IPS-20b (cell line): Measurements from ENCODE around the gene LY6G6D.
A peak's percentile ranks its signal among the peaks of the same experiment; 100 is the strongest.

ENCODE experiments used
- H3K27ac ChIP-seq: one replicate; pipeline ENCODE4 v1.5.1; 2013; ENCODE audit warnings: low read length
- H3K27me3 ChIP-seq: 2 replicates; pipeline ENCODE4 v1.6.1; 2013; ENCODE audit warnings: mild to moderate bottlenecking, low read length, inconsistent platforms; ENCODE audit not compliant: insufficient read depth
- H3K36me3 ChIP-seq: 2 replicates; pipeline ENCODE4 v1.6.1; 2013; ENCODE audit warnings: low read depth, mild to moderate bottlenecking, inconsistent platforms, low read length, moderate library complexity; ENCODE audit not compliant: insufficient read depth
- H3K4me1 ChIP-seq: 2 replicates; pipeline ENCODE4 v1.6.1; 2013; ENCODE audit warnings: mild to moderate bottlenecking, control low read depth, inconsistent platforms, low read length, moderate library complexity; ENCODE audit not compliant: insufficient read depth
- H3K4me3 ChIP-seq: 2 replicates; pipeline ENCODE4 v1.5.1; 2013; ENCODE audit warnings: mild to moderate bottlenecking, low read length, inconsistent platforms
- H3K9ac ChIP-seq: 2 replicates; pipeline ENCODE4 v1.6.1; 2013; ENCODE audit warnings: low read depth, mild to moderate bottlenecking, inconsistent platforms, low read length, moderate library complexity
- H3K9me3 ChIP-seq: 2 replicates; pipeline ENCODE4 v1.6.1; 2013; ENCODE audit warnings: mild to moderate bottlenecking, low read depth, low read length, inconsistent platforms; ENCODE audit not compliant: insufficient read depth

Gene LY6G6D

DNA sequence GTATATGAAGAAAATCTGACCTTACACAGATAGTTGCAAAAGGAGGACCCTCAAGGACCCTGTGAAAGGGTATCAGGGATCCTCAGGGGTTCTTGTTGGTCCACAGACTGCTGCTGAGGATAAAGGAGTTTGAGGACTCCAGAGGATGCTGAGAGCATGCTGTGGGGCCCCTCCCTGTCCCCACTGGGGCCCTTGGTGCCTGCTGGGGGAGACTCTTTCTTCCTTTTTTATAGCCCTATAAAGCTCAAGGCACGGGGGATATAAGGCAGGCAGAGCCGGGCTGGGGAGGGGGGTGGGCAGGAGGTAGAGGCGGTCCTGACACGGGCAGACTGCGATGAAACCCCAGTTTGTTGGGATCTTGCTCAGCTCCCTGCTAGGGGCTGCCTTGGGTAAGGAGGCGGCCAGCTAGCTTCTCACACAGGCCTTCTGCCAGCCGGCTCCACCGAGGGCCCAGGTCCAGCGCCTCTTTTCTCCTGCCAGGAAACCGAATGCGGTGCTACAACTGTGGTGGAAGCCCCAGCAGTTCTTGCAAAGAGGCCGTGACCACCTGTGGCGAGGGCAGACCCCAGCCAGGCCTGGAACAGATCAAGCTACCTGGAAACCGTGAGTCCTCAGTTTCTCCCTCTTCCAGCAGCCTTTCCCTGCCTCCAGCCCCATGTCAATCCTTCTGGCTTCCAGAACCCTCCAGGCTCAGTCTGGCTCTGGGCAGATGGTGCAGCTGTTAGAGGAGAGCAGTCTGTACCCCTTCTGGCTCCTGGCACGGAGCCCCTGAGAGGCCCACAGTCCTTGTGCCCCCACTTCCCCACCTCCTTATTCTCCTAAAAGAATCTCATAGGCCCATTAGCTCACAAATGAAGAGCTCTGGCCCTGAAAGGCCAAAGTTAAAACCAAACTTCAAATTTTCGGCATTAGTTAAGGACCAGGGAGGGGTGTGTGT lies at the start of gene LY6G6D:
TSS of gene LY6G6D (plus strand) at position 327 of the 937 bp plus-strand sequence. CDS start at position 335, 8 bp downstream.
- H3K4me3 ChIP-seq, result peak within 1 kb of the TSS; percentile 23; the same call in 1 of the 2 replicates
- no peak within 1 kb of the TSS for H3K27ac ChIP-seq
- no peaks in the 10 kb centered on the region for H3K36me3 ChIP-seq
- H3K27me3 ChIP-seq, result no peaks in the 10 kb centered on the region
- H3K9me3 ChIP-seq, result no peaks in the 10 kb centered on the region
- H3K9ac ChIP-seq, result peak within 1 kb of the TSS; percentile 66; the same call in 1 of the 2 replicates
- H3K4me1 ChIP-seq, result peaks cover 30% of the 10 kb centered on the region; the same call in 1 of the 2 replicates

DNA sequence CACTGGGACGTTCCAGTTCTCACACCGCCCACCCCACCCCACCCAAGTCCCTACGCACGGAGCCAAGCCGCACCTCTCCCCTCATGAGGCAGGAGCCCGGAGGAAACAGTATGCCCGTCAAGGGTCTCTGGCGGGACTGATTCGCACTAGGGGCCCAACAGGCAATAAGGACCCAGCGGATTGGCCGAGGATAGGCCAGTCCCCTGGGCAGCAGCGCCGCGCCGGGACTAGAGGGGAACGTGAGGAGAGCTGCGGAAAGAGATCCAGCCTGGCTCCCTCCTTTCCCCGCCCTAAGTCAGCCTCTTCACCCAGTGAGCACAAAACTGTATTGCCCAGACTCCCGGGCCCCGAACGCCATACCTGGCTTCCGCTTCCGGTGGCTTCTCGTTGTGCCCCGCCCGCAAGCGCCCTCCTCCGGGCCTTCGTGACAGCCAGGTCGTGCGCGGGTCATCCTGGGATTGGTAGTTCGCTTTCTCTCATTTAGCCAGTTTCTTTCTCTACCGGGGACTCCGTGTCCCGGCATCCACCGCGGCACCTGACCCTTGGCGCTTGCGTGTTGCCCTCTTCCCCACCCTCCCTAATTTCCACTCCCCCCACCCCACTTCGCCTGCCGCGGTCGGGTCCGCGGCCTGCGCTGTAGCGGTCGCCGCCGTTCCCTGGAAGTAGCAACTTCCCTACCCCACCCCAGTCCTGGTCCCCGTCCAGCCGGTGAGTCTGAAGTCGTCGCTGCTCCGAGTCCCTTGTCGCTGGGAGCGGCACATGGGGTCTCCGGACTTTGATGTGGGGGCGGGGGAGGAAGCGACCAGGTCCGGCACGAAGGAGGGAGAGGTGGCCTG lies 49.4 kb upstream of the LY6G6D start, which contains the start of gene CSNK2B:
TSS of gene CSNK2B (plus strand) at position 580 of the 836 bp plus-strand sequence. CDS start 752 bp downstream, outside the sequence.
- H3K9me3 ChIP-seq, result no peaks in the 10 kb centered on the region
- peak within 1 kb of the TSS; percentile 98 for H3K9ac ChIP-seq
- no peaks in the 10 kb centered on the region for H3K27me3 ChIP-seq
- H3K4me1 ChIP-seq, result peaks cover 3% of the 10 kb centered on the region; the same call in 1 of the 2 replicates
- H3K27ac ChIP-seq, result peak within 1 kb of the TSS; percentile 98
- peaks cover 67% of the 10 kb centered on the region for H3K36me3 ChIP-seq
- peak within 1 kb of the TSS; percentile 96 for H3K4me3 ChIP-seq

GRCh38 chr6:31666337-31666965 lies 48.7 kb upstream of the LY6G6D start:
- Histone ChIP-seq H3K27ac (peak overlapping the region; percentile 23), H3K9ac (peak overlapping the region; percentile 89), H3K36me3 (peaks cover 72% of the 10 kb centered on the region), H3K4me3 (peak overlapping the region; percentile 96), H3K27me3 (no peaks in the 10 kb centered on the region), H3K9me3 (no peaks in the 10 kb centered on the region), H3K4me1 (peaks cover 3% of the 10 kb centered on the region; the same call in 1 of the 2 replicates)

DNA sequence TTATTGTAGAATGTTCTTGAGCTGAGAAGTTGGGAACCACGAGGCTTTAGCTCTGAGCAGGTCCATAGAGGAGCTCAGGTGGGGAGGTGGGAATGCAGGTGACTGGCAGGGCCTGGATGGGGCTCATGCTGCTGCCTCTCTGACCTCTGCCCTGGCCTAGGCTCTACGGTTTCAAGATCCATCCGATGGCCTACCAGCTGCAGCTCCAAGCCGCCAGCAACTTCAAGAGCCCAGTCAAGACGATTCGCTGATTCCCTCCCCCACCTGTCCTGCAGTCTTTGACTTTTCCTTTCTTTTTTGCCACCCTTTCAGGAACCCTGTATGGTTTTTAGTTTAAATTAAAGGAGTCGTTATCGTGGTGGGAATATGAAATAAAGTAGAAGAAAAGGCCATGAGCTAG lies 45.5 kb upstream of the LY6G6D start, which contains the start of gene LY6G5B:
TSS of gene LY6G5B (plus strand) at position 301 of the 400 bp plus-strand sequence. CDS start 975 bp downstream, outside the sequence.
- no peaks in the 10 kb centered on the region for H3K9me3 ChIP-seq
- no peak within 1 kb of the TSS for H3K4me3 ChIP-seq
- H3K36me3 ChIP-seq, result peaks cover 60% of the 10 kb centered on the region
- no peaks in the 10 kb centered on the region for H3K27me3 ChIP-seq
- H3K9ac ChIP-seq, result no peak within 1 kb of the TSS
- no peak within 1 kb of the TSS for H3K27ac ChIP-seq
- H3K4me1 ChIP-seq, result no peaks in the 10 kb centered on the region

GRCh38 chr6:31676322-31676903 lies 38.7 kb upstream of the LY6G6D start:
- no peak overlapping the region for H3K9ac ChIP-seq

DNA sequence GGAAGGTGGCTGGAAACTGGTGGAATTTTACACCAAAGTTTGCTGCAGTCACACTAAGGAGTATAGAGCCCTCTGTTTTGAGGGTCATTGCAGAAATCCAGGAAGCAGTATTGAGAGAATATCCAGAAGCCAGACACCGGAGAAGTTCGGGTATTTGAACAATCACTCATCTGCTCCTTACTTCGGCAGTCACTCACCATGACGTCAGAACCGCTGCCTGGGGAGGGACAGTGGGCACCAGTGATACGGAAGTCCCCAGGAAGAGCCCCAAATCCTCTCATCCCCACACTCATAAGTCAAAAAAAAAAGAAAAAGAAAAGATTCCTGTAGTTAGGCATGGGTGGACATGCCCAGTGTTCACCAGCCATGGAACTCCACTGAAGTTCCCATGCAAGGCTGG lies 38.2 kb upstream of the LY6G6D start:
- Histone ChIP-seq H3K4me1 (no peaks in the 10 kb centered on the region), H3K4me3 (no peak overlapping the region), H3K27me3 (peaks cover 12% of the 10 kb centered on the region), H3K36me3 (peaks cover 8% of the 10 kb centered on the region), H3K9ac (no peak overlapping the region), H3K27ac (no peak overlapping the region), H3K9me3 (no peaks in the 10 kb centered on the region)

More at GRCh38 chr6:31676322-31676903, 38.7 kb upstream of the LY6G6D start:
- H3K4me3 ChIP-seq, result no peak overlapping the region
- H3K4me1 ChIP-seq, result no peaks in the 10 kb centered on the region
- no peaks in the 10 kb centered on the region for H3K9me3 ChIP-seq
- peaks cover 13% of the 10 kb centered on the region for H3K36me3 ChIP-seq
- H3K27me3 ChIP-seq, result peaks cover 7% of the 10 kb centered on the region
- H3K27ac ChIP-seq, result no peak overlapping the region

GRCh38 chr6:31677955-31678354 lies 37.2 kb upstream of the LY6G6D start:
- no peak overlapping the region for H3K9ac ChIP-seq
- no peaks in the 10 kb centered on the region for H3K4me1 ChIP-seq
- H3K27ac ChIP-seq, result no peak overlapping the region
- peaks cover 22% of the 10 kb centered on the region for H3K27me3 ChIP-seq
- H3K4me3 ChIP-seq, result no peak overlapping the region
- H3K9me3 ChIP-seq, result no peaks in the 10 kb centered on the region
- no peaks in the 10 kb centered on the region; the same call in 1 of the 2 replicates for H3K36me3 ChIP-seq

DNA sequence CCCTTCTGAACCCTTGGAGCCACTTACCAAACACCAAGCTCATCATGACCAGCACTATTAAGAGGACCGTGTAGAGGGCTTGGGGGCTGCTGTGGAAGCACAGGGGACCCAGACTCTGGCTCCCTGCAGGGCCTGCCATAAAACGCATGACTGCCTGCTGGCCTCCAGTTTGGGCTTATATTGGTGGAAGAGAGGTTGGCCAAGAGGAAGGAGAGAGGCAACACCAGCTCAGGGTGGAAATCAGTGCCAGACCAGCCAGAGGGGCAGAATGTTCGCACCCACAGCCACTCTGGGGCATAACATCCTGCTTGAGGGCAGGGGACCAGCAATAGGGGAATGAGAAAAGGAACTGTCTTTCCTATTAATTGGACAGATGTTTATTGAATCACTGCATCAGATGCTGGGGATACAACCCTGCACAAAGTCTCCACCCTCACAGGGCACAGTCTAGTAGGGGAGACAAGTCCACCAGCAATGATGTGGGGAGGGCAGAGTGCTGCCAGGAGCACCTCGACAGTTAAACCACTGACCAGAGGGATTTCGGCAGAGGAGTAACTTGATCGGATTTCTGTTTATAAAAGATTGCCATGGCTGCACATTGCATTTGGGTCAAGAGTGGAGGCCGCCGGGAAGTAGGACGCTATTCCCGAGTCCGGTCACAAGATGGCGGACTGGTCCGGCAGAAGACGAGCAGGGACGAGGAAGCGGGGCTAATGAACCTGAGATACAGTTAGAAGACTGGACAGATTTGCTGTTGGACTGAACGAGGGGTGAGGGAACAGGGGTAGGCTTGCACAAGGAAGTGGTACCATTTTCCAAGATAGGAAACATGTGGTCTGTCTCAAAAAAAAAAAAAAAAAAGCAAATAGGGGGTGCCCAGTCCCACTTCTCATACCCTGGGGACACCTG lies 34.7 kb upstream of the LY6G6D start, which contains the start of gene LY6G5C:
TSS of gene LY6G5C (minus strand) at position 842 of the 909 bp plus-strand sequence. CDS start at position 148, 694 bp downstream.
- Histone ChIP-seq H3K27me3 (peaks cover 22% of the 10 kb centered on the region), H3K4me1 (no peaks in the 10 kb centered on the region), H3K4me3 (peak within 1 kb of the TSS; percentile 64), H3K9ac (peak within 1 kb of the TSS; percentile 38; the same call in 1 of the 2 replicates), H3K27ac (no peak within 1 kb of the TSS), H3K9me3 (no peaks in the 10 kb centered on the region), H3K36me3 (no peaks in the 10 kb centered on the region)

GRCh38 chr6:31681135-31681671 lies 33.9 kb upstream of the LY6G6D start:
- H3K9me3 ChIP-seq, result no peaks in the 10 kb centered on the region
- H3K27ac ChIP-seq, result no peak overlapping the region
- peaks cover 4% of the 10 kb centered on the region for H3K36me3 ChIP-seq
- peak overlapping the region; percentile 64 for H3K4me3 ChIP-seq
- peaks cover 22% of the 10 kb centered on the region for H3K27me3 ChIP-seq
- H3K9ac ChIP-seq, result 0 out of 2 replicates have a peak overlapping the region, but pooled peaks have one; percentile 38
- no peaks in the 10 kb centered on the region for H3K4me1 ChIP-seq

DNA sequence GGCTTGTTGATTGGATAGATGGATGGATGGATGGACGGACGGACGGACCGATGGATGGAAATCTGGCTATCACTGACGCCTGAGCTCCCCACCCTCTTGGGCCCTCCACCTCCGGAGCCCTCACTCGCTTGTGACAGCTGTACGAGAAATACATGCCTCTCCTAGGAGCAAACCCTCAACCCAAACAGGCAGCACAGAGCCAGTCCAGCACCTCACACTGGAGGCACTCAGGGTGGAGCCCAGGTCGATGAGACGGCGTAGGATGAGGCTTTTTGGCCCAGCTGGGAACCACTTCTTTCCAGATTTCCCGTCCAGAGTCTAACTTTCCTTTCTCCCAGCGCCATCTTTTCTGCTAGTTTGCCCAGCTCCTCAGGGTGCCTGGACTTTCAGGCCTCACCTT lies 31.6 kb upstream of the LY6G6D start:
- H3K4me3 ChIP-seq, result peak overlapping the region; percentile 75
- no peaks in the 10 kb centered on the region for H3K4me1 ChIP-seq
- H3K36me3 ChIP-seq, result peaks cover 27% of the 10 kb centered on the region
- no peak overlapping the region for H3K9ac ChIP-seq
- no peaks in the 10 kb centered on the region for H3K9me3 ChIP-seq
- H3K27me3 ChIP-seq, result peaks cover 22% of the 10 kb centered on the region
- no peak overlapping the region for H3K27ac ChIP-seq
